Activated CD4-positive, alpha-beta T cell treated with anti-CD3 and anti-CD28 coated beads for 36 hours (primary cell): Measurements from ENCODE around the gene YIF1A. TPM values are rescaled to one million over a fixed set of nuclear protein-coding genes. Genes with fewer than 3 reads are reported as not detected.
A peak's percentile ranks its signal among the peaks of the same experiment; 100 is the strongest.

Experiments
- ATAC-seq: fragments of 200-7000 bp; cut with Tn5 transposase; one replicate; pipeline ENCODE4 v1.10.0; 2021; ENCODE audit warnings: mild to moderate bottlenecking, moderate library complexity
- CTCF ChIA-PET: fragments of 350-600 bp; sonication (Branson Sonifier 250); formaldehyde crosslinking; loops from one replicate; lab custom pipeline; 2021; ENCODE audit warnings: antibody characterized with exemption; lab: Charles Lee
- POLR2A ChIA-PET: fragments of 350-600 bp; sonication (Branson Sonifier 250); formaldehyde crosslinking; loops from one replicate; lab custom pipeline; 2021; ENCODE audit warnings: antibody characterized with exemption, inconsistent platforms; lab: Charles Lee
- DNase-seq: peaks from one replicate; pipeline ENCODE4 v3.0.0-alpha.2; 2020
- H3K27ac Mint-ChIP-seq: one replicate; pipeline ENCODE4 v1.8.0; 2021; ENCODE audit warnings: mixed read lengths
- H3K27me3 Mint-ChIP-seq: one replicate; pipeline ENCODE4 v1.8.0; 2021; ENCODE audit warnings: mixed read lengths
- H3K36me3 Mint-ChIP-seq: one replicate; pipeline ENCODE4 v1.8.0; 2021; ENCODE audit warnings: low read depth, mixed read lengths
- H3K4me1 Mint-ChIP-seq: one replicate; pipeline ENCODE4 v1.8.0; 2021; ENCODE audit warnings: mixed read lengths
- H3K4me3 Mint-ChIP-seq: one replicate; pipeline ENCODE4 v1.8.0; 2021; ENCODE audit warnings: mild to moderate bottlenecking, moderate library complexity, mixed read lengths
- H3K9me3 Mint-ChIP-seq: one replicate; pipeline ENCODE4 v1.8.0; 2021; ENCODE audit warnings: low read depth, mixed read lengths
- intact Hi-C, 2 experiments: fragments of 100-400 bp; cut with DNase I in 1 of 2; cut with micrococcal nuclease in 1 of 2; formaldehyde crosslinking; loops; one replicate each; pipeline versions ENCODE4 v1.14.2 to v1.15.1; 2022 to 2024; cut with DNase I, micrococcal nuclease
- total RNA-seq, 2 experiments: library from RNA; stranded (reverse); gene quantifications; one replicate each; pipeline ENCODE4 v1.2.3, GENCODE V29; 2021

The YIF1A gene, protein sequence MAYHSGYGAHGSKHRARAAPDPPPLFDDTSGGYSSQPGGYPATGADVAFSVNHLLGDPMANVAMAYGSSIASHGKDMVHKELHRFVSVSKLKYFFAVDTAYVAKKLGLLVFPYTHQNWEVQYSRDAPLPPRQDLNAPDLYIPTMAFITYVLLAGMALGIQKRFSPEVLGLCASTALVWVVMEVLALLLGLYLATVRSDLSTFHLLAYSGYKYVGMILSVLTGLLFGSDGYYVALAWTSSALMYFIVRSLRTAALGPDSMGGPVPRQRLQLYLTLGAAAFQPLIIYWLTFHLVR
- total RNA-seq, result 10 to 100 TPM; 47.5 to 49.8 TPM

- H3K9me3 Mint-ChIP-seq, result no peaks in the 10 kb centered on the region
- peak within 1 kb of the TSS; percentile 89 for H3K4me3 Mint-ChIP-seq
- H3K27me3 Mint-ChIP-seq, result peaks cover 8% of the 10 kb centered on the region
- intact Hi-C loops, result loop anchor here (1.0 to 5.0 kb wide), 16 partner anchors 21 to 714 kb away; partner anchors contain the start of genes NPAS4 (in 2 of the 2), RAB1B (in 2 of the 2), ACTN3 (in 1 of the 2) and BANF1 (in 1 of the 2)
- peaks cover 22% of the 10 kb centered on the region for H3K4me1 Mint-ChIP-seq
- peak within 1 kb of the TSS; percentile 85 for H3K27ac Mint-ChIP-seq
- H3K36me3 Mint-ChIP-seq, result peaks cover 8% of the 10 kb centered on the region
- ATAC-seq (peak; percentile 97), DNase-seq (peak; percentile 99)
- POLR2A ChIA-PET, result interaction anchor here (0.6 to 1.4 kb wide), 12 partner anchors 9 to 1425 kb away, joined by 3 to 8 read pairs (median 4); partner anchors contain the start of genes CD248, PELI3, RAB1B and SF3B2
- CTCF ChIA-PET, result interaction anchor here (0.6 to 4.6 kb wide), 14 partner anchors 9 to 814 kb away, joined by 3 to 23 read pairs (median 3); no protein-coding TSS in a partner anchor
Measured at GRCh38 chr11:66288671-66289547, at the start of gene YIF1A. YIF1A (minus strand) TSS chr11:66289143; CDS start chr11:66288985, 158 bp downstream.

- ChIA-PET POLR2A (interaction anchor here (0.5 kb wide), 1 partner anchor 66 kb away, joined by 4 read pairs; no protein-coding TSS in a partner anchor), CTCF (interaction anchor here (0.5 to 0.9 kb wide), 2 partner anchors 26 to 515 kb away, joined by 3 to 4 read pairs; no protein-coding TSS in a partner anchor)
- H3K9me3 Mint-ChIP-seq, result no peaks in the 10 kb centered on the region
- DNase-seq (no peak), ATAC-seq (no peak)
- peak overlapping the region; percentile 25 for H3K27ac Mint-ChIP-seq
- peaks cover 22% of the 10 kb centered on the region for H3K4me1 Mint-ChIP-seq
- H3K4me3 Mint-ChIP-seq, result peak overlapping the region; percentile 56
- intact Hi-C loops, result no loop called here
- no peaks in the 10 kb centered on the region for H3K27me3 Mint-ChIP-seq
- peaks cover 21% of the 10 kb centered on the region for H3K36me3 Mint-ChIP-seq
Measured at GRCh38 chr11:66337103-66337899, 48.4 kb upstream of the YIF1A start.

DNA sequence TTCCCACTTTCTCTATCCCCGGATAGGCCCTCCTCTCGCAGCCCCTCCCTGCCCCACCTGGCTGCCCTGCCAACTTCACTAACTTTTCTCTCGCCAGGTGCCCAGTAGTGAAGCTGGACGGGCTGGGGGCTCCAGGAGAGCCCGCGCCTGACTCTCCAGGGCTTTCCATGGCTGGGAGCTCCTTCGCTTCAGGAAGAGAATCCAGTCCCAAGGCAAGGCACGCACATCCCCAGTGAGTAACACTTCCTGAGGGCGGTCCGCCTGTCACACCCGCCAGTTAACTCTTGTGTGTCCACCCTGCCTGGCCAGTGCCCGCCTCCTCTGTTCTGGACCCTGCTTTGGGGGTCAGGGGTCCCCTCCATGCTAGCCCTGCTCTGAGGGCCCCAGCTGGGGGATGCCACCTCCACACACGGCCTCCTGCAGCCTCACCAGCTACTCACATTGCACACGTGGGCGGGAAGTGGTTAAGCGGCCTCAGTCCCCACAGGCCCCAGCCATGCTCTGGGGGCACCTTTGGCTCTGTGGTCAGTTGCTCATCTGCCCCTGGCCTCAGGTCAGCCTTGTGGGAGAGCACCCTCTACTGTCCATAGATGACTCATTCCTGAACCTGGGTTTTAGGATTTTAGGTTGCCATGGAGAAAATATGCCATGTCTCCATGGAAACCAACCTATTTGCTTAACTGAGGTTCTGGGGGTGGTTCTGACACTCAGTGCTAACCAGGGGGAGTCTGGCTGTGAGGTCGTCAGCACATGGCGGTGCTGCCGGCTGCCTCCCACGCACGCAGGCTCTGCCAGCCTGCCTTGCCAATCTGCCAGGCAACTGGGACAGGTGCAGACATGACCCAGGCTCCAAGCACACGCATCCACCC is 47.5 kb upstream of the YIF1A start, which contains the start of gene RIN1:
TSS of gene RIN1 (minus strand) at position 201 of the 869 bp plus-strand sequence. CDS start at position 169, 32 bp downstream.
- DNase-seq (peak; percentile 79), ATAC-seq (peak; percentile 83)
- ChIA-PET POLR2A (interaction anchor here (0.7 kb wide), 1 partner anchor 915 kb away, joined by 4 read pairs; no protein-coding TSS in a partner anchor), CTCF (interaction anchor here (0.6 to 2.1 kb wide), 5 partner anchors 25 to 269 kb away, joined by 3 to 6 read pairs (median 4); no protein-coding TSS in a partner anchor)
- H3K4me1 Mint-ChIP-seq, result peaks cover 19% of the 10 kb centered on the region
- peaks cover 17% of the 10 kb centered on the region for H3K36me3 Mint-ChIP-seq
- H3K9me3 Mint-ChIP-seq, result no peaks in the 10 kb centered on the region
- intact Hi-C loops, result loop anchor here in 1 of 2 experiments (1.0 kb wide), 1 partner anchor 9 kb away; the partner anchor contains the start of gene BRMS1
- peak within 1 kb of the TSS; percentile 56 for H3K4me3 Mint-ChIP-seq
- peak within 1 kb of the TSS; percentile 47 for H3K27ac Mint-ChIP-seq
- no peaks in the 10 kb centered on the region for H3K27me3 Mint-ChIP-seq

DNA sequence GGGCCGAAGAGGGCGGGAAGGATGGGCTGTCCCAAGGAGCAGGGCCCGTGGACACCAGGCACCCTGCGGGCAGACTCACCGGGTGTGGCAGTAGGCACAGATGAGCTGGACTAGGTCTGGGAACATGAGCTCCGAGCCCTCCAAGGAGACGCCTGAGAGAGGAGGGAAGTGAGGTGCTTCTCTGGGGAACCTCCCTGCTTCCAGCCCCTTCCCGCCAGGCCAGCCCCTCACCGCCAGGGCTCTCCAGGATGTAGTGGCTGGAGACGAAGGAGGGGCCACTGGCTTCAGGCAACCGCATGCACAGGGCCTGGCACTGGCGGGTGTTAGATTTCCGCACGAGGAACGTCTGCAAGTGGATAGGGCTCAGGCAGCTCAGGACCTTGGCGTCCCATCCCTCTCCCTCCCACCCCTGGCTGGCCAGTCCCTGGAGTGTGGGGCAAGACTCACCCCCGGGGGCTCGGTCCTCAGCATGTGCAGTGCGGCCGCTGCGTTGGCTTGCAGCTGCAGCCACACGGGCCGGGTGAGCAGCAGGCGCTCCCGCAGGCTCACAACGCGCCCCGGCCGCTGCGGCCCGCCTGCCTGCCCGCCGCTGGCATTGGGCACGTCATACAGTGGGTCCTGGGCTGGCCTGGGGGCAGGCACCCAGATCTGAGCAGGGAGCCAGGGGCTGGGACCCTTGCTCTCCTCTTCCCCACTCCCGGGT is 46.7 kb upstream of the YIF1A start:
- H3K27ac Mint-ChIP-seq, result no peak overlapping the region
- H3K4me3 Mint-ChIP-seq, result peak overlapping the region; percentile 56
- peaks cover 19% of the 10 kb centered on the region for H3K4me1 Mint-ChIP-seq
- no peak for DNase-seq
- CTCF ChIA-PET, result interaction anchor here (0.6 to 2.1 kb wide), 8 partner anchors 9 to 268 kb away, joined by 3 to 6 read pairs (median 4); partner anchors contain the start of gene BRMS1
- H3K36me3 Mint-ChIP-seq, result peaks cover 15% of the 10 kb centered on the region
- intact Hi-C loops, result loop anchor here in 1 of 2 experiments (1.0 kb wide), 1 partner anchor 10 kb away; the partner anchor contains the start of gene BRMS1
- H3K27me3 Mint-ChIP-seq, result no peaks in the 10 kb centered on the region
- H3K9me3 Mint-ChIP-seq, result no peaks in the 10 kb centered on the region
- peak; percentile 5 for ATAC-seq
- POLR2A ChIA-PET, result interaction anchor here (0.7 to 1.1 kb wide), 2 partner anchors 12 to 915 kb away, joined by 3 to 4 read pairs; no protein-coding TSS in a partner anchor

GRCh38 chr11:66334605-66335442 is 45.9 kb upstream of the YIF1A start:
- POLR2A ChIA-PET, result interaction anchor here (0.6 to 1.1 kb wide), 2 partner anchors 13 to 282 kb away, joined by 3 read pairs; no protein-coding TSS in a partner anchor
- intact Hi-C loops, result no loop called here
- no peak overlapping the region for H3K27ac Mint-ChIP-seq
- no peaks in the 10 kb centered on the region for H3K9me3 Mint-ChIP-seq
- no peak for ATAC-seq
- DNase-seq, result no peak
- peaks cover 15% of the 10 kb centered on the region for H3K36me3 Mint-ChIP-seq
- CTCF ChIA-PET, result interaction anchor here (0.5 to 2.1 kb wide), 5 partner anchors 10 to 257 kb away, joined by 3 to 6 read pairs (median 4); partner anchors contain the start of gene BRMS1
- no peak overlapping the region for H3K4me3 Mint-ChIP-seq
- H3K4me1 Mint-ChIP-seq, result peaks cover 19% of the 10 kb centered on the region
- no peaks in the 10 kb centered on the region for H3K27me3 Mint-ChIP-seq

DNA sequence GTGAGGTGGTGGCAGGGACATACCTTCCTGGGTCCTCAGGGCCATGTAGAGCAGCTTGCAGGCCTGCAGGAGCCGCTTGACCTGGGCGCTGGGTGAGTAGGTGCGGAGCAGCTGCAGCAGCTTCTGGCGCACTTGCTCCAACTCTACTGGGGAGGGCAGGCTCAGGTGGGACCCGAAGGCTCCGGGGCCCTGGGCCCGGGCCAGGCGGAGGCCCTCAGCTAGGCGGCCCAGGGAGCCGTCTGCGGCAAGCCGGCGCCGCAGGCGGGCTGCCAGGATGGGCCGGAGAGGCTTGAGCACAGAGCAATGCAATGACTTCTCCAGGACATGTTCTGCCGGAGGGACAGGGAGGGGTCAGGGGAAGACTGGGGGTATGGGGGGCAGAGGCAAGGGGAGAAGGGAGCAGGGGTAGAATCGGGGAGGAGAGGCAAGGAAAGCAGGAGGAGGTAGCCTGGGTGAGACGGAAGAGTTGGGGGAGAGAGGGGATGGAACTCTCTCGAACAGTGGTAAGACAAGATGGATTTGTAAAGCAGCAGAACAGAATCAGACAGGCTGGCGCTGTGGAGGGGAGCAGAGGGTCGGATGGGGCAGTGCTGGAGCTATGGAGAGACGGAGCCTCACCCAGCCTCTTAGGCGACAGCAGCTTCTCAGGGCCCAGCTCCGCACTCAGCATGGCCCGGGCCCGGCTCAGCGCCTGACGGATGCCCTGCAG is 45.1 kb upstream of the YIF1A start:
- peaks cover 12% of the 10 kb centered on the region for H3K36me3 Mint-ChIP-seq
- H3K9me3 Mint-ChIP-seq, result no peaks in the 10 kb centered on the region
- H3K27ac Mint-ChIP-seq, result no peak overlapping the region
- intact Hi-C loops, result no loop called here
- H3K4me1 Mint-ChIP-seq, result peaks cover 19% of the 10 kb centered on the region
- POLR2A ChIA-PET, result no interaction called here
- no peak for DNase-seq
- no peaks in the 10 kb centered on the region for H3K27me3 Mint-ChIP-seq
- H3K4me3 Mint-ChIP-seq, result no peak overlapping the region
- CTCF ChIA-PET, result interaction anchor here (0.5 to 2.1 kb wide), 5 partner anchors 11 to 258 kb away, joined by 3 to 6 read pairs (median 5); partner anchors contain the start of gene BRMS1
- no peak for ATAC-seq

DNA sequence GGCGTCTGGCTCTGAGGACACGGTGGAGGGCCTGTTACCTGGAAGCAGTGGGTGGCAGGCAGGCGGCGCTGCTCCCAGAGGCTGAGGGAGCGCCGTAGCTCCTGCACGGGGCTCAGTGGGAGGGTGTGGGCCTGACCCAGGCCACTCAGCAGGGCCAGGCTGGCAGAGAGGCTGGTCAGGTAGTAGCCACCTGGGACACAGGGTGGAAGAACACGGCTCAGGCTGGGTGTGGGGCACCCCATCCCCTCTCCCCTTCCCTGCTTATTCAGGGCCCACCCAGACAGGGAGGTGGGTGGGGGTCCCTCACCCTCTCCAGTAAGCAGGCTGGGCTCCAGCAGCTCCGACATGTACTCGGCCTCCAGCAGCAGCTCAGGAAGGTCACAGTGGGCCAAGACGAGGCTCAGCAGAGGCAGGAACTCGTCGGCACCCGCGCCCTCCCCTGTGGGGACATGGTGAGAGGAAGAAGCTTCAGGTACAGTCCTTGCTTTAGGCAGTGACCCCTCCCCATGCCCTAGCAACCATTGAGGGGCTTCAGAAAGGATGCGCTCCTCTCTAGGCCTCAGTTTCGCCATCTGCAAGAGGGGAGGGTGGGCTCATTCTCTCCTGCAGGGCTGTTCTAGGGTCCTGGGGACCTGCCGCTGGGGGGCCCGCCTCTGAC is 44.4 kb upstream of the YIF1A start:
- H3K27ac Mint-ChIP-seq, result no peak overlapping the region
- ChIA-PET CTCF (interaction anchor here (0.5 to 1.1 kb wide), 3 partner anchors 11 to 134 kb away, joined by 3 to 6 read pairs (median 5); partner anchors contain the start of gene BRMS1), POLR2A (no interaction called here)
- H3K36me3 Mint-ChIP-seq, result peaks cover 7% of the 10 kb centered on the region
- no peaks in the 10 kb centered on the region for H3K27me3 Mint-ChIP-seq
- H3K4me3 Mint-ChIP-seq, result no peak overlapping the region
- intact Hi-C loops, result no loop called here
- H3K9me3 Mint-ChIP-seq, result no peaks in the 10 kb centered on the region
- peaks cover 22% of the 10 kb centered on the region for H3K4me1 Mint-ChIP-seq
- no peak for ATAC-seq
- no peak for DNase-seq
